GM18498 (cell line): ENCODE data around the gene CACNA1E.

ENCODE experiments used
- ATAC-seq: cut with Tn5 transposase; IDR thresholded peaks from one replicate; pipeline ENCODE4 v1.9.1; 2021; ENCODE audit warnings: mild to moderate bottlenecking, moderate library complexity; ENCODE audit not compliant: unreplicated experiment

CACNA1E gene

DNA sequence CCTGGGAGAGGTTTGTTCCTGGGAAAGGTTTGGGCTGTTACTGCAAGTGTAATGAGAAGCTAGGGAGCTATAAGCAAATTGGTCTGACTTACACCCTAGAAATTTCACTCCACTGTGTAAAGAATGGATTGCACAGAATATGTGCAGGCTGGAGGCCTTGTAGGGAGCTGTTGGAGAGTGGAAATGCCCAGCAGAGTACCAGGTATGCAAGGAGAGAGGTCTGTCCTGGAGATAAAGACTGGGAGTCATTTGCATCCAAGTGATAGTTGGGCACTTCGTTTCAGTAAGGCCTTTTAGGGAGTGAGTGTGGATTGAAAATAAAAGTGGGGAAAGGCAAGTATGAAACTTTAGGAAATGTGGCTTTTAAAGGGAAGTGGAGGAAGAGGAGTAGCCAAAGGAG lies 75.8 kb downstream of the CACNA1E start:
- no peak for ATAC-seq

DNA sequence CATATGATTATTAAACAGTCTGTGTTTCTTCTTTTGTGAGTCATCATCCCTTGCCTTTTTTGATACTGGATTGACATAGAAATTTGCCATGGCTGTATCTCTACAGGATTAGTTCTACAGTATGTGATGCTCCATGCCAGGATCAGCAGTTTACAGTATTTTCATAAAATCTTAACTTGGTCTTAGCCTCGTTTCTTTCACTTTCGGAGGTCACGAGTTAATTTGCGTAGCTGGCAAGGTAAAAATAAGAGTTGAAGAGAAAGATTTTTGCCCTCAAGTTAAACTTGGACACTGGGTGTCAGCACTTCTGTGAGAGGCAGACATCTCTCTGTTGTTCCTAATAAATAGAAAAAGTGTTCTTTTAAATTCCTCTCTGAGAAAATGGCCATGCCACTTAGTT lies 79.1 kb downstream of the CACNA1E start:
- no peak for ATAC-seq

DNA sequence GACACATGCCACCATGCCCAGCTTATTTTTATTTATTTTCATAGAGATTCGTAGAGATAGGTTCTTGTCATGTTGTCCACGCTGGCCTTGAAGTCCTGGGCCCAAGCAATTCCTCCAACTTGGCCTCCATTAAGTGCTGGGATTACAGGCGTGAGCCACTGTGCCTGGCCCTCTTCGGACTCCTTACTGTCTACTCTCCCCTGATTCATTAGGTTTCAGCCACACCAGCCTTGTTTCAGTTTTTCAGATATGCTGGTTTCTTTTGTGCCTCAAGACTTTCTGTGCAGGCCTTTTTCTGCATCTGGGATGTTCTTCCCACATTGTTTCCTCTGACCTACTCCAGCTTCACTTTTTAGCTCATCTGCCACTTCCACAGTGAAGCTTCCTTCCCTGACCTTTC lies 85.4 kb downstream of the CACNA1E start:
- no peak for ATAC-seq

DNA sequence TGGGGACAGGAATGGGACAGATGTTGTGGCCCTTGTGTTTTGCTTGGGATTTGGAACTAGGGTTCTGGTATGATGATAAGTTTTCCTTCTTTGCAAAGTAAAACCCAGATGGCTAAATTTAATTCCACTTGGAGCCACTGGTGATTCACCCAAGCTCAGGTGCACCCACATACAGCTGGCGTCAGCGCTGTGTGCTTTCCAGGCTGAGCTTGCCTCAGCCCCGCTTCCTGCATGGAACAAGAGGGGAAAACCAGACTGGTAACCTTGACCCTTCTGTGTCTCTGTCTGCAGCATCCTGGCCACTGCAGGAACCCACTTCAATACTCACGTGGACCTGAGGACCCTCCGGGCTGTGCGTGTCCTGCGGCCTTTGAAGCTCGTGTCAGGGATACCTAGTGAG lies 94.2 kb downstream of the CACNA1E start:
- ATAC-seq = no peak

DNA sequence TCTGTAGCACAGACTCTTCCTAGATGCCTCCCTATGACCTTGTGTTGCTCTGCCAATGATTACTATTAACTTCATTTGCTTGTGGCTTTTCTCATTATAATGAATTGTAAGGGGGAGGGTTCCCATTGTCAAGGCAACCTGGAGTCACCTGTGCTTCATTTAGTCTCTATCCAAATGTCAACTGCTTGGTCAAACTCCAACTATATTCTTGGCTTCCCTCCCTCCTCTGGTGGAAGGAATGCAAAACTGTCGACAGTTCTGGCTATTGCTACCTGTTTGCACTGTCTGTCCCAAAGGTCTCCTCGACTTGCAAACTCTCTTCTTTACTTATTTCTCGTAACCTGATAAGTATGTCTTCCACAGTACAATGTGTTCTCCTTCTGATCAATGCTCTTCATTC lies 100.3 kb downstream of the CACNA1E start:
- no peak for ATAC-seq

DNA sequence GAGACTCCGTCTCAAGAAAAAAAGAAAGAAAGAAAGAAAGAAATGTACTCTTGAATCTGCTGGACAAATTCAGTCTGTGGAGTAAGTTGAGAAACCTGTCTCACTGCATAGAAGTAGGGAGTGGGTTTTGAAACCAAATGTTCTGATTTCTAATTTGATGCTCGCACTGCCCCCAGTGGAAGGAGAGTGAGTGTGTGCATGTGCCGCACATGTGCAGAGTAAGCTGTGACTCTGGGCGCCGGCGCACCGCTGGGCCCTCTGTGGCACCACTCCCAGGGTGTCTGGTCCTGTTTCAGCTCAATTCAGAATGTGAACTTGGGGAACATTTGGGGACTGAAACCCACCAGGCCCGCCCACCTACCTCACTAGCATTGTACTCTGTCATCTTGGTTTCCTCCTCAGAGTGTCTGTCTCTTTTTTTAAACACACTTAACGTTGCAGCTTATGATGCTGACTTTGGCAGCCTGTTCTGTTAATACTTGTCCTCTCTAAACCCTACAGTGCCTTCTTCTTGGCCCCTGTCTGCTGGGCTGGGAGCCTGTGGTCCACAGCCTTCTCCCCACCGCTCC lies 104.6 kb downstream of the CACNA1E start:
- no peak for ATAC-seq

DNA sequence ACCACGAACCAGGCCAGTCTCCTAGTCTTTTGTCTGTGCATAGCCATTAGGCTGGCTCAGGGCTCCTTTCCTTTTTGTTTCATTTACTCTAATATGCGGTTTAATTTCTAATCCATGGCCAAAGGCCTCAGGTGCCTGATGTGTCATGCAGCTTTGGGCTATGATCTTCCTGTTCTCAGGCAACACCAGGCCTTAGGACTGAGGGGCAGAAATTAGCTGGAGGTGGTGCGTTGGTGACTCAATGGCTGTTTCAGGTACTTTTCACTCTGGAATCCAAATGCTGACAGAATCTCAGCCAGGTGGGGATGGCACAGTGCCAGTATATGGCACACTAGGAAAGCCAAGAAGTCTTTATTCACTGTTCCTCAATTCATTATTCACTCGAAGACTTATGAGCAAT lies 105.3 kb downstream of the CACNA1E start:
- no peak for ATAC-seq

DNA sequence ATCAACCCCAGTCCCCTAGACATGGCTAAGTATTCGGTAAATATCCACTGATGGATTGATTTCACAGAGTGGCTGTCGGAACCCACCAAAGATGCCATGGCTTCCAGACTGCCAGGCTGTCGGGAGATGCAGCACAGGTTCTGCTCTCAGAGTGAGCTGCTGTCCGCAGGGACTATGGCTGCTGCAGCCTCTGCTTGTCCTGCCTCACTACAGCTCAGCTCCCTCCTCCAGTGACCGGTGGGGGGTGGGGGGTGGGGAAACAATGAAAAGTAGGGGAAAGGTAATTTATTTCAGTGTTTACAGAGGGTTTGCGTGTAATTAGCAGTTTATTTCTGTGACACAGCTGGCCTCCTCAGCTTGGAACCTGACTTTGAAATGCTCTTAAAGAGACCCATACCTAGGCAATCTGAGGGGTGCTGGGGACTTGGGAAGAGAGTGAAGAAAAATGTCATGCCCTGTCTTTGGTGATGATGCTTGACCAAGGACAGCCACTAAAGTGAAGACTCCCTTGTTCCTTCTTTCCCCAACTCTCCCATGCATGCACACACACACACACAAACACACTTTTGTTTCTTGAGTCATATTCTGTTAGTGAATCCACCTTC lies 109.0 kb downstream of the CACNA1E start:
- no peak for ATAC-seq

DNA sequence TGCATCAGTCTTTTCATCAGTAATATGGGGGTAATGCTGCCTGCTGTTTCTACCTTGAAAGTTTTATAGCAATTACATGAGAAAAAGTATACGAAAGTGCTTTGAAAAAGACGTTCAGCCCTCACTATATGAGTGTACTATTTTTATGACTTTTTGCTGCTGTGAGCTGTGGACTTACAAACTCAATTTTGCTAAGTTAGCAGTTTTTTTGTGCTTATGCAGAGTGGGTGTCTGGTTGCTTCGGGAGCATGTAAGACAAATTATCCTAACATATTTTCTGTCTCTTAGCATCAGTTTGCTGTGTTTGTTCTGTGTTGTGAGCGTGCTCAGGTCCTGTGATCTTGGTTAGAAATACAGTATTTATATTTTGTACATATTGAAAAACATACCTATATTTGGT lies 109.7 kb downstream of the CACNA1E start:
- no peak for ATAC-seq

DNA sequence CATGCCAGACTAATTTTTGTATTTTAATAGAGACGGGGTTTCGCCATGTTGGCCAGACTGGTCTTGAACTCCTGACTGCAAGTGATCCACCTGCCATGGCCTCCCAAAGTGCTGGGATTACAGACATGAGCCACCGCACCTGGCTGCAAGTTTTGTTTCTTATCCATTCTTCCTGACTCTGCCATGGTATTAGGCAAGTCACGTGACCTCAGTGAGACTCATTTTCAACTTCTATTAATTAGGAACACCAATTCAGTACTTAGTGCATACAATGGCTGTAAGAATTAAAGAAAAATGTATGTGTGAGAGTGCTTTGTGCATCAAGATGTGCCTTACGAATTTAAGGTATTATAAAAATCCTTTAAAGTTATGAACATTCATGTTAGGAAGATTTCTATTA lies 111.2 kb downstream of the CACNA1E start:
- ATAC-seq = no peak

DNA sequence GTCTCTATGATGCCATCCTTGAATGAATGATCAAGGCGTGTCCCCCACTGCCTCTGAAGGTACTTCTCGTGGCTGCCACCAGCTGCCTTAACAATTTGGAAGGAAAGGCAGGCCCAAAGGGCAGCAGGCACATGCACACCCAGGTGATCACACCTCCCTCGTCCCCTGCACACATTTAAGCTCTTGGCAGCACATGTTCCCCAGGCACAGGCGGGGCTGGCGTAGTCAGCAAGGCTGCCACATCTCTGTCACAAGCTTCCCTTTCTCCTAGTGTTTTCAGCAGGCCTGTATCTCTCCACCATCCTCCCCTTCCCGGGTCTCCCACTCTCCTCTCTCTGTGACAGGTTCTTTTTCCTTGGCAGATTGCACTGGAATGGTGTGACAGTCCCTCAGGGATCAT lies 111.9 kb downstream of the CACNA1E start:
- no peak for ATAC-seq

DNA sequence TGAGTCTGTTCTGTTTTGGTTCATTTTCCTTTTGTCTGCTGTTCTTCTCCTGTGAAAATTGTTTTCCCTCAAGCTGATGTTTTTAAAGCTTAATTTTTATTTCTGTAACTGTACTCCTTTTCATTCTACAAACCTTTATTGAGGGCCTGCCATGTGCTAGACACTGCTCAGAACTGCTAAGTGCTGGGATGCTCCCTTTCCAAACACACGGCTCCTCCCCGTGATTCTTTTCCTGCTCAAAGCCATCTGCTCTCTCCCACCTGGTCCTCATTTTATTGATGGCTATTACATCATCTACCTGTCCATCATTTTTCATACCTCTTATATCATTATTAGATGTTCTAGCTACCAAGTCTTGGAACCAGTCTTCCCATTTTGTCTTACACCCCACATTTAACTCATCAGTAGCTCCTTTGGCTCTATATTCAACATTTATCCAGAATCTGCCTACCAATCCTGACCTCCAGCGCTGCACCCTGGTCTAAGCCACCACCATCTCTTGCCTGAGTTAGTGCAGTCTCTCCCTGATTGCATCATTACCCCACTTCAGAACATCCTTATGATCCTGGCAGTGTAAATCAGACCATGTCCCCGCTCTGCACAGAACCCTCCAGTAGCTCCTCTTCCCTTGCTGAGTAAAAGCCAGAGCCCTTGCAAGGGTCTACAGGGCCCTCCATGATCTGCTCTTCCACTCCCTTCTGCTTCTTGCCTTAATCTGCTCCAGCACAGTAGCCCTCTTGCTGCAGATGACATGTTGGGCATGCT lies 118.1 kb downstream of the CACNA1E start:
- ATAC-seq = no peak

DNA sequence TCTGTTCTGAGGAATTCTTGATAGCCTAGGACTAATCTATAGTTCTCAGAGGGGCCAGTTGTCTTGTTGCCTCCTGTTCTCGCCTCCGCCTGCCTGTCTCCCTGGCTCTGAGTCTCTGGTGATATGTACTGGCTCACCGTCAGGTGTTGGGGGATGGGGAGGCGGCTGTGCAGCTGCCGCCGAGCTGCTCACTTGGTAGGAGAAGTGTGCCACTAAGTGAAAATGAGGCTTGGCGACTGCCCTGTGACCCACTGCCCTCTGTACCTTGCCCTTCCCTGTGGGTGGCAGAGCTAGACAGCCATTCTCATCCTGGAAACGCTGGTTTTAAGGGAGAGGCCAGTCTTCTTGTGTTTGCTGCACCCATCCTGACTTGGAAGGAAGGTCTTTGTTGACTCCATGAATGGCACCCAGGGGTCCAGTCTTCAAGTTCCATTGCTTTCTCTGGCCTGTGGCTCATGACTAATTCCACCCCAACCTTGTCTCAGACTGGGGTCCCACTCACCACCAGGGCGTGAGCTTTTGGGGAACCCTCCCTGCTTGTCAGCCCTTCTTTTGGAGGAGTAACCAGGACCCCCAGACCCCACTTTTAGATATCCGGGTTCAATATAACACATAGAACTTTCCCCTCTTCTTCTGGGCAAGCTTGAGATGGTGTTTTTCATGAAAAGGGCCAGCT lies 120.6 kb downstream of the CACNA1E start:
- ATAC-seq = no peak

DNA sequence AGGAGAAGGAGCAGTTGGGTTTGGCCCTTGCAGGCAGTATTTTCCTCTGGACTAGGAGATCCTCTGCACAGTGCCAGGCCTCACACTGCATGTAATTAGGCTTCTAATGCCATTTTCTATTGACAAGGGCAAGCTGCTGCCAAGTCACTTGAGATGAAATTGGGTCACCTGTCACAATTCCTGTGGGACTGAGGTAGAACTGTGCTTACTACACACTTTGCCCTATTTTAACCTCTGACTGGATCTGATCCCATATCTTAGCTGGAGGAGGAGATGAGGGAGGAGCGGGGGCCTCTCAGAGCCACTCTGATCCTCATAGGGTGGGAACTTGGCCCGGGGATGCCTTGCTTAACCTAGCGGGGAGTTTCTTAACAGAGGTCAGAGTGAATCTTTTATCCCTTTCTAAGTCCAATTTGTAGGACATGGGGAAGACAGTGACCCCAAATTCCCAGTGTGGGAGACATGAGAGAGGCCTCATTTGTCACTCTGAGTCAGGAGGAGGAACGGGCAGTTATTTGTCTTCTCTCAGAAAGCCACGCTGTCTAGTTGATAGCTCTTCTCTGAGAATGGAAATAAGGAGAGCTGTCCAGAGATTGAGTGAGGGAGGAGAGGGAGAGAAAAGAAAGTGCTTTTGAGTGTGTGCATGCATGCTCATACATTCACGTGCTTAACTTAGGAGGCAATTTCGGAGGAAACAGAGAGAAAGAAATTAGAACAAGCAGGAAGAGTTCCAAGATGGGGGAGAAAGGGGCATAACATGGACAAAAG lies 121.3 kb downstream of the CACNA1E start:
- ATAC-seq = no peak

DNA sequence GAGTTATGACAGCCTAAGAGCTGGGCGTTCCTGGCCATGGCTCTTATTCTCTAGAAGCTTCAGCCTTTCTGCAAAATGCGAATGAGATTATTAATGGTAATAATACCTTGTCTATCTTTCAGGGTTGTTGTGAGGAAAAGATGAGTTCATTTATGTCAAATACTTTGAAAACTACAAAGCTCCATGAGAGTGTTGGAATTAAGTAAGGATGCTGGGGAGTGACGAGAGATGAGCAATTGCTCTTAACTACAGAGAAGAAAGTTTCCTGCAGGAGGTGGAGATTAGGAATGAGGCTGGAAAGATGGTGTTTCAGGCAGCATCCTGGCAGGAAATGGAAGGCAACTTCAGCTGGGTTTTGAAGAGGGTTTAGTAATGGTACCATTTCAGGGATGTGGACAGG lies 124.2 kb downstream of the CACNA1E start:
- no peak for ATAC-seq

DNA sequence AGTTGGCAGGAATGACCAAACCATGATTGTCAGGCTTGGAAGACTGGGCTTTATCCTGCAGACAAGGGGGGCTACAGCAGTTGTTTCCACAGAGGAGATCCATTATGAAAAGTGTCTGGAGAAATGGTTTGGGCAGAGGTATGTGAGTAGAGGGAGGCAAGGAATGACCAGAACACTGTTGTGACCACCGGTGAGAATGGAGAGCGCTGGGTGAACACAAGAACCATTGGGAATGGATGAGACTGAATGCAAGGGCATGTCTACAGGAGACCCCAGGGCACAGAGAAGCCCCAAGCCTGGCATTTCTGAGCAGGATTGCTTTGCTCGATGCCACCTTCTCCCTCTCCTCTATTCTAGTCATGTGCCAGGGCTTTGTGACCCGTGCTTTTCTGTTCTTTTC lies 125.1 kb downstream of the CACNA1E start:
- no peak for ATAC-seq

DNA sequence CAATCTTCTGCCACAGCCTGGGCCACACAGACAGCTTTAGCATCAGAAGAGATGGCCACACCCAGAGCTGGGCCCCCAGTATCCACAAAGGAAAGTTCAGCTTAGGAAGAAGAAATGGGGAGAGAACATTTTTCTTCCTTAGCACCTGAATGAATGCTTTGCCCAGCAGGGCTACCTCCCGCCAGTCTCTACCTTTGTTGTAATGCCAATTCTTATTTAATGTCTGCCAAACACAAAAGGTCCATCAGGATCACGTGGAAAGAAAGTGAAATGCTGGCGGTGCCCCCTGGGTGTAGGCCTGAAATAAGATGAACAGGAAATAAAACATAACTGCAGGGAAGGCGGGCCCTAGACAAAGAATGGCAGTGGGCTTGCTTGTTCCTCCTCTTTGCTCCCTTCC lies 125.6 kb downstream of the CACNA1E start:
- no peak for ATAC-seq

DNA sequence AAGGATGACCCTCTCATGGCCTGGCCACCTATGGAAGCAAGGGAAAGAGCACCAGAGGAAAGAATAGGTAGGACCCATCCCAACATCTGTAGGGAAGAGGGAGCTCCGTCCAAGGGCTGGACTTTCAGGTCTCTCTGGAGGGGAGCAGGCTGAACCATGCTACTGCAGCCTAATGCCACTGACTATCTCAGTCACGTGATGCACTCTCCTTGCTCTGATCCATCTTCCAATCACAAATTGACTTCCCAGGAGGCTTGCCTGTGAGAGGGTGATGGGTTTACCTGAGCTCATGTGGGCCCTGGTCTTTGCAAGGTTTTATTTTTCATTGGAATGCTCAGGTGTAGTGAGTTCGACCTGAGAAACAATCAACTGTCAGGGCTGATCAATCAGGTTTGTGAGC lies 128.8 kb downstream of the CACNA1E start:
- no peak for ATAC-seq

DNA sequence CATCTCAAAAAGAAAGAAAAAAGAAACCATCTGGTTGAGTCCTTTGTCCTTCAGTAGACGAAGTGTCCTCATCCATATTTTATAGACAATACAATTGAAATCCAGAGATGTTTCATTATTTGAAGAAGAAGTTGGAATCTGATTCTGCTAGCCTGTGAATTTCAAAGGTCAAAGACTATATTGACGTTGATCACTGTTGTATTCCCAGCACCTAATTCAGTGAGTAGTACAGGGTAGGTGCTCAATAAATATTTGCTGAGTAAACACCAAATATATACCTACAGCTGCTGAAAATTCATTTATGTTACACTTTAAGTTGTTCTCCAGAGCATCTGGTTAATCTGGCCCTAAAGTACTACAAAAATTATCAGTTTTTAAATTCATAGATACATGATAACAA lies 135.2 kb downstream of the CACNA1E start:
- no peak for ATAC-seq

DNA sequence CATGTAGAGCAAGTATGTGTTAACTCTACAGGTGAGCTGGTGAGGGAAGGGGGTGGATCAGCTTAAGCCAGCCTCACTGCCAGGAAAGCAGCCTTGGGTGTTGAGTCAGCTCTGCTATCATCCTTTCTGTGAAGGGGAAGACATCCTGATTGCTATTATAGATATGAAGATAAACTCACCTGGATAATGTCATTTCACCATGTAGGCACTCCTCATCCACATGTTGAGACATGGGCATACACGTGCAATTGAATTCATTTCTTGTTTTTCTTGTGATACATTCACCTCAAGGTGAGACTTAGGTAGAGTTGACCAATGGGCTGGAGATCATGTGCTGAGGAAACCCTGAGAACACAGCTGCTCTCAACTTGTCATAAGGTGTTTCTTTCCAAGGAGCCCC lies 136.9 kb downstream of the CACNA1E start:
- ATAC-seq = no peak

DNA sequence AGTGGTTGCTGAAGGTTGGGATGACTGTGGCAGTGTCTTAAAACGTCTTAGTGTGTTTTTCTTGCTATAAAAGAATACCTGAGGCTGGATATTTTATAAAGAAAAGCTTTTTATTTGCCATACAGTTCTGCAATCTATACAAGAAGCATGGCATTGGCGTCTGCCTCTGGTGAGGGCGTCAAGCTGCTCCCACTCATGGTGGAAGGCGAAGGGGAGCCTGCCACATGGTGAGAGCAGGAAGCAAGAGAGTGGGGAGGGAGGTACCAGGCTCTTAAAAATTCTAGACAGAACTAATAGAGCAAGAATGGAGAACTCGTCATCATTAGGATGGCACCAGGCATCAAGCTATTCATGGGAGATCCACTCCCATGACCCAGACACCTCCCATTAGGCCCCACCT lies 140.5 kb downstream of the CACNA1E start:
- no peak for ATAC-seq
